HG03378 (cell line): ENCODE data around the gene C1GALT1.

Source experiments
- ATAC-seq: cut with Tn5 transposase; IDR thresholded peaks from one replicate; pipeline ENCODE4 v1.9.1; 2021; ENCODE audit warnings: mild to moderate bottlenecking, moderate library complexity; ENCODE audit not compliant: unreplicated experiment

C1GALT1 gene

GRCh38 chr7:7265081-7266075 lies 83.0 kb downstream of the C1GALT1 start:
- no peak for ATAC-seq

- no peak for ATAC-seq
Measured at GRCh38 chr7:7266257-7266881, 84.0 kb downstream of the C1GALT1 start.

DNA sequence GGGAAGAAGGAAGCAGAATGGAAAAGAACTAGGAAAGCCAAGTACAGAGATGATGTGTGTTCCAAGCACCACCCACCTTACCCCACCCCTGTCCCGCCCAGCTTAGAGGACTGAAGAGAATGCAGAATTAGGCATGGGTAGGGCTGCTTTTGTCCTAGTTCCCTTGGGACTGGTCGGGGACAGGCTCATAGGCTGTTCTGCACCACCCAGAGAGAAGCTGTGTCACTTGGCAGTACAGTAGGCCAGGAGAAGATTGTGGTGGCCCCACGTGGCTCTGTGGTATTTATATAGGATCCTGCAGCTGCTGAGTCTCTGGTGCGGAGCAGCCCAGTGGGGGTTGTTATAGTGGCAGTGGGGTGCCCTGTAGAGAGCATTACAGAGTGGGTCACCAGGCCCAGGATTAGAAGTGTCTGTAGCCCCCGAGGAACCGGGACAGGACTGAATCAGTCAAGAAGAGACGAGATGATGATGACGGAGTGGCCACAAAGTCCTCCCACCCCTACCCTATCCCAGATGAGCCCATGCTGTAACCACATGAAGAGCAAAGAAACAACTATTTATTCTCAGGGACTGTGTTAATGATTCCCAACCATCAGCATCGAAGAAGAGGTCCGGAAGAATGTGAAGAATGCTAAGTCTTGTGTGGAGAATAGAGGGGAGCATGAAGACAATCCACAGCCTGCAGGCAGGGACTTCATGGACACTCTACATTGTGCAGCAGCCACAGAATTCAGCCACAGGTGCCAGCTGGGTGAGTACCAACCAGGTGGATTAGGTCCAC lies 88.9 kb downstream of the C1GALT1 start:
- ATAC-seq = no peak

DNA sequence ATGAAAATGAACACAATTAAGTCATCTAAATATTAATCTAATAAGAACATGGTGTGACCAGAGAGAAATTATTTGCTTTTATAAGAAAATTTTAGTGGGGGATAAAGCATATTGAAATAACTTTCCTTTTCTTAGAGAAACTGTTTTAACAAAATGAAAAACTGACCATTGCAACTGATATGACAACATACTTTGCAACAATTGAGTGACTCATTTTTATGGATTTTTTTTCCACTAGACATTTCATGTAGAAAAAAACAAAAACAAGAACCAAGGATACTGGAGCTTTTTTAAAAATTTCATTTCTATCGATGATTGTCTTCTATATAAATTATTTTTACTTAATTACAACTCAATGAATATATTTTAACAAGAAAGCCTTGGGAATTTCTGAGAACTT lies 90.0 kb downstream of the C1GALT1 start:
- ATAC-seq = no peak

- ATAC-seq = no peak
Measured at GRCh38 chr7:7274782-7275181, 92.4 kb downstream of the C1GALT1 start.

DNA sequence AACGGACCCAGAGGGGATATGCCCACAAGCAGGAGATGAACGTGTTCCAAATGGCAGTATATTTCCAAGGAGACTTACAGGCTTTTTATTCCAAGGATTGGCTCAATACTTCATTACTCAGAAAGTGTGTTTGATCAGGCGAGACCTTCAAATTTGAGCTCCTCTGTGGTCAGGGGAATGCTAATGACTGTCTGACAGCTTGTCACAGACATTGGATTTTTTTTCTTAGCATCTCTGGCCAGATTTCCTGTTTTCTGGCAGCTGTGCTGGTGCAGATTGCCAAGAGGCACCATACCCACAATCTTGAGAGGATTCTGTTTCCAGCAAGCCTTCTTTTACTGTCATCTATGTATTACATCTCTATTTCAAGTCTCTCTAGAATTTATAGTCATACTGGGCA lies 93.8 kb downstream of the C1GALT1 start:
- no peak for ATAC-seq

GRCh38 chr7:7290429-7291122 lies 108.2 kb downstream of the C1GALT1 start:
- no peak for ATAC-seq

DNA sequence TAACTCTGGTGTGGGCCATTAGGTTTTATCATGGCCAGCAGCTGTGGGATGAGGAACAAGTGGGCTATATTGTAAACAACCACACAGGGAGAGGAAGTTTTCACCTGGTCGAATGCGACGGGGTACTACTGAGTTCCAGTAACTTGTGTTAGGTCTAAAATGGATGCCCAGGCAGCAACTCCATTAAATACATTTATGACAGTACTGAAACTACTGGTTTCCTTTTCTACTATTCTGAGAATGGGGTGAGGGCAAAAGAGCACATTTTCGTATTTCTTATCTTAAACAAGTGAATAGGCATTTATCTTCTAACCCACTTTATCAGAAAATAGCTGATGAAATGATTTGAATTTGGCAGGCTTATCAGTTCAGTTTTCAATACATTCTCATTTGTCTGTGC lies 109.7 kb downstream of the C1GALT1 start:
- ATAC-seq = no peak

DNA sequence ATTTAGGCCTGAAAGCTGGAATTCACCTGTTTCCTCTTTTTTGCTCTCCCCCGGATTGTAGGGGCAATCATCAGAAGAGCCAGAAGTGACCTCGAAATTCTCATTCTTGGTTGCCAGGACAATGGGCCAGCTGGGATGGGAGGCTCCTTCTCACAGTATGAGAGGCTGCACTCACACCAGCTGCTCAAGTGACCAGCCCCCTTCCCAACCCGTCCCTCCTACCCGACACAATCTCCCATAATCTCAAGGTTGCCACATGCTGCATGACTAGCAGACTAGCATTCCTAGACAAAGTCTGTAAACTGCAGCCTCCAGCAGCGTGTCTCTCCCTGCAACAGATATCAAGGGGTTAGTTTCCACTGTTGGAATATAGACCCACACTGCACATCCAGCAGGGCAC lies 110.3 kb downstream of the C1GALT1 start:
- ATAC-seq = no peak

GRCh38 chr7:7293092-7293491 lies 110.7 kb downstream of the C1GALT1 start:
- no peak for ATAC-seq

DNA sequence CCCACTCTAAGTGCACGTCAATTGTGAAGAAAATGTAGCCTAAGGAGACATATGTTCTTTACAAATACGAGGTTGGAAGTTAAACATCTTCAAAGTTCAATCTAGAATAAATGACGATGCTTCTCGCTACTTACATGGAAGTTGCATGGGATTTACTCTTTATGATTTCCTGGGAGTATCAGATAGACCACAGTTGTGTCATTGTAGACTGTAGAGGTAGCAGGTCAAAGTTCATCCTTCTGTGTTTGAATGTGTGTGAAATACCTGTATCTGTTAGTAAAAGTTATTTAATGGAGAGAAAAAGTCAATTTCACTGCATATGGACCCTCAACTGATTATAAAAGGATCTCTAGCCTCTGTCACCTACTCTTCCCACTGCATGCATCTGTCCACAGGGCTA lies 112.6 kb downstream of the C1GALT1 start:
- no peak for ATAC-seq
